WERI-Rb-1 (cell line): ENCODE results near the gene MKRN3.

ENCODE experiments used
- DNase-seq: peaks from one replicate; pipeline ENCODE4 v3.0.0-alpha.2; 2020
- H3K27ac ChIP-seq: fragments of 250-450 bp; sonication (Bioruptor Pico); 2 replicates; pipeline ENCODE4 v1.5.1; 2020; ENCODE audit warnings: mild to moderate bottlenecking, moderate library complexity
- H3K27me3 ChIP-seq: fragments of 250-450 bp; sonication (Bioruptor Pico); 2 replicates; pipeline ENCODE4 v1.5.1; 2021; ENCODE audit warnings: mild to moderate bottlenecking, low read depth, moderate library complexity; ENCODE audit not compliant: insufficient read depth, severe bottlenecking
- H3K36me3 ChIP-seq: fragments of 250-450 bp; sonication (Bioruptor Pico); 2 replicates; pipeline ENCODE4 v1.5.1; 2020; ENCODE audit warnings: mild to moderate bottlenecking, moderate library complexity
- H3K4me3 ChIP-seq: 2 replicates; pipeline ENCODE4 v1.5.1; 2011; ENCODE audit warnings: low read depth, mild to moderate bottlenecking, control low read depth, low read length
- H3K9me3 ChIP-seq: fragments of 250-450 bp; sonication (Bioruptor Pico); 2 replicates; pipeline ENCODE4 v1.5.1; 2021; ENCODE audit warnings: mild to moderate bottlenecking, moderate library complexity; ENCODE audit not compliant: severe bottlenecking
- TF ChIP-seq, protein P1 (sequence below): IDR thresholded peaks from 2 replicates; pipeline ENCODE4 v1.5.1; 2011; ENCODE audit warnings: low read depth, mild to moderate bottlenecking, control low read depth, inconsistent platforms, low read length

The MKRN3 gene

DNA sequence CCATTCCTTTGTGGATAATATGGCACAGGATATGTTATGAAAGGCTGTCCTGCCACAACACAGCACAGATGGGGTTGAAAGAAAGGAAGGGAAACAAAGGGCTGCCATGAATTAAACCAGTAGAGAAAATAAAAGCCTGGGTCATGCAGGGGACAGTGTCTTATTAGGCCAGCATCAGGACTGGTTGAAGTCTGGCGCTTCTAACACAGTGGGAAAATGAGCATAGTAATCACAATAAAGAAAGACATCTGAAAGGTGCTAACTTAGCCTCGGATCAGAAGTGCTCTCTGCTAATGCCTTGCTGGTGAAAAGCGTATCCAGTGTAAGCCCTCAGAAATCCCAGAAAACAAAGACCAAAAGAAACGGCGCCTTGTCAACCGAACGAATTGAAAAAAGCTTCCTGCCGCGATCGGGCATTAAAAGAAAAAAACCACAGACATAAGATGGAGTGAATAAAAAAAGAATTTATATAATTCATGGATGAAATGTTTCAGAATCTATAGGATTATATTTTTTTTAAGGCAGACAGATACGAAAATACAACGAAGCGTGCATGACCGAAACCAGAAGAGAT is 566 bp upstream of the MKRN3 start:
- peaks cover 5% of the 10 kb centered on the region for H3K9me3 ChIP-seq
- H3K27me3 ChIP-seq, result peaks cover 7% of the 10 kb centered on the region
- peaks cover 15% of the 10 kb centered on the region for H3K36me3 ChIP-seq
- H3K27ac ChIP-seq, result peak overlapping the region; percentile 97
- peak; percentile 17 for DNase-seq
- peak overlapping the region; percentile 94 for H3K4me3 ChIP-seq
- TF ChIP-seq, protein P1, sequence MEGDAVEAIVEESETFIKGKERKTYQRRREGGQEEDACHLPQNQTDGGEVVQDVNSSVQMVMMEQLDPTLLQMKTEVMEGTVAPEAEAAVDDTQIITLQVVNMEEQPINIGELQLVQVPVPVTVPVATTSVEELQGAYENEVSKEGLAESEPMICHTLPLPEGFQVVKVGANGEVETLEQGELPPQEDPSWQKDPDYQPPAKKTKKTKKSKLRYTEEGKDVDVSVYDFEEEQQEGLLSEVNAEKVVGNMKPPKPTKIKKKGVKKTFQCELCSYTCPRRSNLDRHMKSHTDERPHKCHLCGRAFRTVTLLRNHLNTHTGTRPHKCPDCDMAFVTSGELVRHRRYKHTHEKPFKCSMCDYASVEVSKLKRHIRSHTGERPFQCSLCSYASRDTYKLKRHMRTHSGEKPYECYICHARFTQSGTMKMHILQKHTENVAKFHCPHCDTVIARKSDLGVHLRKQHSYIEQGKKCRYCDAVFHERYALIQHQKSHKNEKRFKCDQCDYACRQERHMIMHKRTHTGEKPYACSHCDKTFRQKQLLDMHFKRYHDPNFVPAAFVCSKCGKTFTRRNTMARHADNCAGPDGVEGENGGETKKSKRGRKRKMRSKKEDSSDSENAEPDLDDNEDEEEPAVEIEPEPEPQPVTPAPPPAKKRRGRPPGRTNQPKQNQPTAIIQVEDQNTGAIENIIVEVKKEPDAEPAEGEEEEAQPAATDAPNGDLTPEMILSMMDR, result no peak

GRCh38 chr15:23566071-23566554 is 639 bp downstream of the MKRN3 start:
- H3K4me3 ChIP-seq, result peak overlapping the region; percentile 94
- H3K27ac ChIP-seq, result peak overlapping the region; percentile 97
- H3K9me3 ChIP-seq, result peaks cover 5% of the 10 kb centered on the region
- TF ChIP-seq, protein P1, result no peak
- peak; percentile 82 for DNase-seq
- peaks cover 7% of the 10 kb centered on the region for H3K27me3 ChIP-seq
- H3K36me3 ChIP-seq, result peaks cover 15% of the 10 kb centered on the region

GRCh38 chr15:23566651-23567050 is 1.2 kb downstream of the MKRN3 start:
- peaks cover 7% of the 10 kb centered on the region for H3K27me3 ChIP-seq
- DNase-seq, result no peak
- peaks cover 15% of the 10 kb centered on the region for H3K36me3 ChIP-seq
- TF ChIP-seq, protein P1, result no peak
- peak overlapping the region; percentile 94 for H3K4me3 ChIP-seq
- no peak overlapping the region; the same call in 1 of the 2 replicates for H3K27ac ChIP-seq
- peaks cover 5% of the 10 kb centered on the region for H3K9me3 ChIP-seq

GRCh38 chr15:23567921-23568320 is 2.4 kb downstream of the MKRN3 start:
- H3K27me3 ChIP-seq, result peaks cover 7% of the 10 kb centered on the region
- peaks cover 15% of the 10 kb centered on the region for H3K36me3 ChIP-seq
- H3K9me3 ChIP-seq, result peaks cover 5% of the 10 kb centered on the region
- H3K4me3 ChIP-seq, result no peak overlapping the region
- DNase-seq, result no peak
- H3K27ac ChIP-seq, result no peak overlapping the region
- TF ChIP-seq, protein P1, result no peak

DNA sequence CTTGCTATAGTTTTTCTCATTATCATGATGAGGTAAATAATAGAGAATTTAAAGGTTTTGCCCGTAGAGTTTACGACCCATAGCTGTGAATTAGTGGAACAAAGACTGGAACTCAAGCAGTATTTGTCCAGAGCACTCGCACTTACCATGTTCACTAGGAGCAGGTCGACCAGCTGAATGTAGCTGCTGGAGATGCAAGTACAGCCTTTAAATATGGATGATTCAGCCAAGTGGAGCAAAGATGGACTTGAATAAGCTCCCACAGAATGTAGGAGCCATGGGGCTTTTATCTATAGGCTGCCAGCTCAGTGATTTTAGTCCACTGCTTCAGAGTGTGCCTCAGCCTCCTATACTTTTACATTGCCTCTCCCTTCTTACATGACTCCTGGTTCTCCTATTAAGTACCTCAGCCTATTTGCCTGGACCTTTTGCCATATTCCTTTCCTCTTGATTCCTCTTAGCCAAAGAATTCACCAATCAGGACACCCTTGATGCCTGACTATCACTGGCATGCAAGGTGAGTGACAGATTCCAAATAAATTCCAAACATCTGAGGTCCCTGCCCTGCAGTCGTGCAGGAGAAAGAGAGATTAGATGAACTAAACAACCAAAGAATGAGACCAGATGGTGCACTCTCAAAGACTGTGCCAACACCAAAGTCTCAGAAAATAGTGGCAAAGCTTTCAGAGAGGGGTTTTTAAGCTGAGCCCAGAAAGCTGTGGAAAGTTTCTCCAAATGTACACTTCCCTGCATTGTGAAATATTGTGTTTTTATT is 3.9 kb downstream of the MKRN3 start:
- H3K36me3 ChIP-seq, result peaks cover 15% of the 10 kb centered on the region
- H3K27ac ChIP-seq, result no peak overlapping the region
- peaks cover 7% of the 10 kb centered on the region for H3K27me3 ChIP-seq
- no peak for DNase-seq
- TF ChIP-seq, protein P1, result no peak
- H3K9me3 ChIP-seq, result peaks cover 5% of the 10 kb centered on the region
- no peak overlapping the region for H3K4me3 ChIP-seq
